22Rv1 (cell line): ENCODE data around the gene KCNQ1.

Experiments used
- H3K27ac ChIP-seq: fragments of 450-650 bp; 2 replicates; pipeline ENCODE4 v1.5.1; 2017
- ZFX ChIP-seq: fragments of 450-650 bp; IDR thresholded peaks from 2 replicates; pipeline ENCODE4 v1.6.1; 2017; ENCODE audit warnings: antibody characterized with exemption, borderline replicate concordance
- TF ChIP-seq, protein P1 (sequence below): fragments of 450-650 bp; IDR thresholded peaks from 2 replicates; pipeline ENCODE4 v1.5.1; 2017; ENCODE audit warnings: mild to moderate bottlenecking

KCNQ1 gene

DNA sequence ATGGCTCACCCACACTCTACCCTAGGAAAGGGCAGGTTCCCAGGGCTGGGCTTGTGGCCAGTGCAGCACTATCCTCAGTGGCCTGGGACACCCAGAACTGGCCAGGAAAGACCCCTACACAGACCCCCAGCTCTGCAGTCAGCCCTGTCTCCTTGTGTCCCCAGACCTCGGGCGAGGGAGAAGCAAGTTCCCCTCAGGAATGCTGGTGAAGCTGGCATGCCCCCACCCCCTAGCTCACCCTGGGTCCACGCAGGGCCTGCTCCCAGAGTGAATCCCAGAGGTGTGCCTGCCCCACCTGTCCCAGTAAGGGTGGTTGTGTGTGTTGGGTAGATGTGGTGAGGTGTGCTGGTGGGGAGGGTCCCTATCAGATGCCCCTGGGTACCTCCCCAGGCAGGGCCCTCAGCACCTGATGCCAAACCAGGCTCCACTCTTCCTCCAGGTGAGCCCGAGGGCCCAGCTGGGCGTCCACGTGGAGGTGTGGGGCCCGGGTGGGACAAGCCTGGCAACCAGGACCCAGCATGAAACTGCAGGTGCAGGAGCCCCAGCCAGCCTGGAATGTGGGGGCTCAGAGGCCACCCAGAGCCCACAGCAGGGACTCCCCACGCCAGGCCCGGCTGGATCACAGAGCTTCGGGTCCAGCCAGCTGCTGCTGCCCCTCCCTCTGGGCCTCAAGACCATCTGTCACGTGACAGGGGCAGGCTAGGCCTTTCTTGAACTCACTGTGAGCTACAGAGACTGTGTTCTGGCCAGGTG, 303.4 kb downstream of the KCNQ1 start:
- no peak for TF ChIP-seq ZFX
- TF ChIP-seq, protein P1, sequence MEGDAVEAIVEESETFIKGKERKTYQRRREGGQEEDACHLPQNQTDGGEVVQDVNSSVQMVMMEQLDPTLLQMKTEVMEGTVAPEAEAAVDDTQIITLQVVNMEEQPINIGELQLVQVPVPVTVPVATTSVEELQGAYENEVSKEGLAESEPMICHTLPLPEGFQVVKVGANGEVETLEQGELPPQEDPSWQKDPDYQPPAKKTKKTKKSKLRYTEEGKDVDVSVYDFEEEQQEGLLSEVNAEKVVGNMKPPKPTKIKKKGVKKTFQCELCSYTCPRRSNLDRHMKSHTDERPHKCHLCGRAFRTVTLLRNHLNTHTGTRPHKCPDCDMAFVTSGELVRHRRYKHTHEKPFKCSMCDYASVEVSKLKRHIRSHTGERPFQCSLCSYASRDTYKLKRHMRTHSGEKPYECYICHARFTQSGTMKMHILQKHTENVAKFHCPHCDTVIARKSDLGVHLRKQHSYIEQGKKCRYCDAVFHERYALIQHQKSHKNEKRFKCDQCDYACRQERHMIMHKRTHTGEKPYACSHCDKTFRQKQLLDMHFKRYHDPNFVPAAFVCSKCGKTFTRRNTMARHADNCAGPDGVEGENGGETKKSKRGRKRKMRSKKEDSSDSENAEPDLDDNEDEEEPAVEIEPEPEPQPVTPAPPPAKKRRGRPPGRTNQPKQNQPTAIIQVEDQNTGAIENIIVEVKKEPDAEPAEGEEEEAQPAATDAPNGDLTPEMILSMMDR = no peak
- H3K27ac ChIP-seq = no peak overlapping the region

DNA sequence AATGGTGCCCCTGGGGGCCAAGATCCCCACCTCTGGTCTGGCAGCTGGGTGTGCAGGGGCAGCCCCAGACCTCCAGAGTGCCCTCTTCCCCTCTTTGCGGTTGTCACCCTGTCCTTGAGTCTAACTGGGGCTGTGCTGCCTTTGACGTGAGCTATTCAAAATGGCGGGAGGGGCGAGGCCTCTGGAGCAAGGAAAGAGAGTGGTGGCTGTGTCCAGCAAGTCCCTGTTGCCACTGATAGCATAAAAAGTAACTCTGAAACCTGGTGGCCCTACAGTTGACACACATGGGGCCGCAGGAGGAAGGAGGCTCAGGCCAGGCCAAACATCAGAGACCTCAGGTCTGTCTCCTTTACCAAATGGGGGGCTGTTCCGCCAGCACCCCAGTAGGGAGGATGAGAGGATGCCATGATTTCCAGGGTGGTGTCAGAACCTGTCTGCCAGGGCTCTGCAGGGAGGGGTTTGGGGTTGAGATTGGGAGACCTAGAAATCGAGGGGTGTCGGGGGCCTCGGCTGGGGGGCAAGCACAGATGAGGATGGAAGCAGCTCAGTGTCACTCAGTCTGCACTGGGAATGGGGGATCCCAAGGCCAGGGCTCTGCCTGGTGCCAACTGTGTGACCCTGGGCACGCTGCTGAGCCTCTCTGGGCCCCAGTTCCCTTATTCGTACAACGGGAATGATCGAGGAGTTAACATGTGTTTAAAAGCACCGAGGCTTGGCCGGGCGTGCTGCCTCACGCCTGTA, 304.2 kb downstream of the KCNQ1 start:
- TF ChIP-seq, protein P1 = no peak
- TF ChIP-seq ZFX = no peak
- no peak overlapping the region for H3K27ac ChIP-seq

DNA sequence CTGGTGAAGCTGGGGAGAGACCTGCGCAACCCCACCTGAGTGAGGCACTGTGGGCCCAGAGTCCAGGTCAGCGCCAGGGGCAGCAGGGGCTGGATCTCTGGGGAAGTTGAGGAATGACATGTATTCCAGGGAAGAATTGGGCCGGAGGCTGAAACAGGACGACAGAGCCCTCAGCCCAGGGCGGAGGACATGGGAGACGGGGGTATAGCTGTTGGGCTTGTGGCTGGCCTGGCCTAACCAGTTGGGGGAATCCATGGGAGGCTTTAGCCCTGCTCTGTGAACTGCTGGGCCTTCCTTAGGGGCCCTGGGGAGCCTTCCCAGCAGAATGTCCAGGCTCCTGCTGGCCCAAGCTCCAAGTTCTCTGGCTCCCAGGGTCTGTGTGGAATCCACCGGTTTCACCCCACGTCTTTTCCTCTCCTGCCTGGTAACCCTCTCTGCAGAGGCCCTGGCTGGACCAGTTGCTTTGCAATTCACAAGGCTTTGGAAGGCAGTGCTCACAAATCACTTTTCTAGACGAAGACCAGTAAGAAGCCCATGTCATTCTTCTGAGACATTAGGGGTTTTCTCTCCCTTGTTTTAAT, 305.4 kb downstream of the KCNQ1 start:
- TF ChIP-seq, protein P1 = no peak
- TF ChIP-seq ZFX = no peak
- no peak overlapping the region for H3K27ac ChIP-seq

DNA sequence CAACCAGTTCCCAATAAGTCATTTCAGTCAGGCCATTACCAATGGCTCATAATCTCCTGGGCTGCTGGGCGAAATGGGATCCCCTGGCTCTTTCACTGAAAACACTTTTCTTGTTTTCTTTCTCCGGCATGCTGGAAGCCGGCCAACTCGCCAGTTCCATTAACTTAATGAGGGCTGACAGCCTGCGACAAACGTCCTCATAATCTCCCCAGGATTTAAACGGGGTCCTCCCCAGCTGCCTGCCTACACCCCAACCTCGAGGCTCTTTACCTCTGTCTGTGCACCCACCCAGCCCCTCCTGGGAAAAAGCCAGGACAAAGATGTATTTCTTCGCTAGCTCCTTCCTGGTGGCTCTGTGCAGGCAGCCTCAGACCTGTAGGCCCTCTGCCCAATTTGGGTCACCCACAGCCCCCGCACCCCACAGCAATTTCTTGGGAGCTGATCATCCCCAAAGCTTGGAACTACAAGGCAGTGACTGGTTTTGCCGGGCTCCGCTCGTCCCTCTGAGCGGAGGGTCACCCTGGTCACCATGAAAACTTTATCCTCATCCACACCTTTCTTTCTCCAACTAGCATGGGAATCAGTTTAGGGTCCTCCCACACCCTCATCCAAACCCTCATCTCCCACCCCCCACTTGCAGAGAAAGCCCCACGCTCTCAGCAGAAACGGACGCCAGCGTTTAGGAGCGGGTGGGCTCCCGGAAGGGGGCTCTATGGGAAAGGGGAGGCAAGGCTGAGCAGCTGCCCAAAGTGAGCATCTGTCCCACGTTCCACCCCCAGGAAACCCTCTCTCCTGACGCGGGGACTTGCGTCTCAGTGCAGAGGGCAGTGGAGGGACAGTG, 306.1 kb downstream of the KCNQ1 start:
- no peak overlapping the region for H3K27ac ChIP-seq
- no peak for TF ChIP-seq ZFX
- TF ChIP-seq, protein P1 = no peak

DNA sequence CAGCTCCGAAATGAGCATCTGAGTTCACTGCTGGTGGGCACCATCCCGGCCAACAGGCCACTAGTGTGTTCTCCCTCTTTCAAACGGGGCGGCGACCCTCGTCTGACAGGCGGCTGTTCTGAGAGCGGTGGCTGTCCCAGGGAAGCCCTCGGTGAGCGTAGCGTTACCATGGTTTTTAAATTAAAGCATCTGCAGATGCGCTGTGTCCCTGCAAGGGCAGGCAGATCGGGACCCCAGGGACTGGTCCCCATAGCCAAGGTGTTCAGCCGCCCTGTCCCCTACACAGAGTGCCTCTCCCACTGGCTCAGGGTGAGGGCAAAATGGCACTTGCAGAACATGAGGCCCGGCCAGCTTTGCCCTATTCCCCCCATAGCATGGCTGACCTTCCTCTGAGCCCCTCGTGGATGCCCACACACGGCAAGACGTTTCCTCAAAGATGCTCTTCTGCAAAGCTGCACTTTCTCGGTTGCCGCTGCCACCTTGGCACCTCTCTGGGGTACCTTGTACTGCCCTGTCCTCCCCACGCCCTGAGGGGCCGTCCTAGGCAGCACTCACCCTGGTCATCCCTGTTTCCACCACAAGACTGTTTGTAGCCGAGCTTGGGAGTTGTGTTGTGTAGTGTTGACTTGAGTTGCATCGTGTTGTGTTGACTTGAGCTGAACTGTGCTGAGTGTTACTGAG, 306.9 kb downstream of the KCNQ1 start:
- TF ChIP-seq ZFX = no peak
- TF ChIP-seq, protein P1 = no peak
- no peak overlapping the region for H3K27ac ChIP-seq

DNA sequence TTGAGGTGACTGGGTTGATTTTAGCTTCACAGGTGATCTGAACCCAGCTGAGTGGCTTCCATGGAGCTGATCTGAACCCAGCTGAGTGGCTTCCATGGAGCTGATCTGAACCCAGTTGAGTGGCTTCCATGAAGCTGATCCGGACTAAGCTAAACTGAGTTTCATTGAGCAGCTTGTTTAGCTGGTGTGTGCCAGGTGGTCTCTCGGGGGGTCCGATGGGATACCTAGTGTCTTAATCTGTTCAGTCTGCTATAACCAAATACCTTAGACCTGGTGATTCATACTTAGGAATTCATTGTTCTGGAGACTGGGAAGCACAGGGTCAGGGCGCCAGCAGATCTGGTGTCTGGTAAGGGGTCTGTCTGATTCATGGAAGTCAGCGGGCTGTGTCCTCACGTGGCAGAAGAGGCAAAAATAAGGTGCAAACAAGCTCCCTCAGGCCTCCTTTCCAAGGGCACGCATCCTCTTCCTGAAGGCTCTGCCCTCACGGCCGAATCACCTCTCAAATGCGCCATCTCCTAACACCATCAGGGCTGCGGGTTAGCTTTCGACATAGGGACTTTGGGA, 307.5 kb downstream of the KCNQ1 start:
- H3K27ac ChIP-seq = no peak overlapping the region
- TF ChIP-seq, protein P1 = no peak
- no peak for TF ChIP-seq ZFX
